GM19351 (cell line): ENCODE data around the gene TRIM37.
"Not testable (repeated sequence)": the region's sequence is repeated elsewhere in the genome, so short reads cannot be mapped to it uniquely, and the experiment has no call there.

Experiments used
- ATAC-seq: cut with Tn5 transposase; IDR thresholded peaks from one replicate; pipeline ENCODE4 v1.9.1; 2021; ENCODE audit warnings: mild to moderate bottlenecking, moderate library complexity; ENCODE audit not compliant: unreplicated experiment

Gene TRIM37

DNA sequence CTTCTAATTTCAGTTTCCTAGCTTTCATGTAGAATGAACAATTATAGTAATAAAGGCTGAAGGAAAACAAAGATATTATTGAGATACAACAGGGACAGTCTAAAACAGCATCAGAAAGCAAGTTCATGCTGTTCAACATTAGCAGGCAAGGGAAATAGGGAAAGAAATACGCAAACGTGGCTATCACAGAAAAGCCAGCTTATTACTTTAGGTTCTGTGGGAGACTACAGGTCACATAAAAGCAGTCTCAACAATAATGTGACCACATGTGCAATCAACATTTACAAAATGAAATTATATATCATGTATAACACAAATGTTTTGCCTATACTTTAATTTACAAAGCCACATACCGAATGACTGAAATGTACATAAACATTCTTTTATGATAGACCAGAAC, 4.9 kb upstream of the TRIM37 start:
- ATAC-seq = no peak

DNA sequence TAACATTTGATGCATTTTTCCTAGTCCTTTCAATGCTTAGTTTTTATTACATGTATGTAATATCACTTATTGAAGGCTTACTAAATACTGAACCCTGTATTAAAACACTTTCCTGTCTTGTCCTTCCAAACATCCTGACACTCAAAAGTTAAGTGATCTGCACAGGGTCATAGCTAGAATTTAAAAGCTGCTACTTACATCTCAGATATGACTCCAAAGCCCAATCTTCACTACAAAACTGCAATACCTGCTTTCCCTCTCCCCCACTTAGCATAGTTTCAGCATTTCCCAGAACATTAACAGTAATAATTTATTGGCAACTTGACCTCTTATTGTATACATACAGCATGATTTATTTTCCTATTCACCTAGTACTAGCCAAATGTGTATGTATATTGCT, 4.3 kb upstream of the TRIM37 start:
- no peak for ATAC-seq

DNA sequence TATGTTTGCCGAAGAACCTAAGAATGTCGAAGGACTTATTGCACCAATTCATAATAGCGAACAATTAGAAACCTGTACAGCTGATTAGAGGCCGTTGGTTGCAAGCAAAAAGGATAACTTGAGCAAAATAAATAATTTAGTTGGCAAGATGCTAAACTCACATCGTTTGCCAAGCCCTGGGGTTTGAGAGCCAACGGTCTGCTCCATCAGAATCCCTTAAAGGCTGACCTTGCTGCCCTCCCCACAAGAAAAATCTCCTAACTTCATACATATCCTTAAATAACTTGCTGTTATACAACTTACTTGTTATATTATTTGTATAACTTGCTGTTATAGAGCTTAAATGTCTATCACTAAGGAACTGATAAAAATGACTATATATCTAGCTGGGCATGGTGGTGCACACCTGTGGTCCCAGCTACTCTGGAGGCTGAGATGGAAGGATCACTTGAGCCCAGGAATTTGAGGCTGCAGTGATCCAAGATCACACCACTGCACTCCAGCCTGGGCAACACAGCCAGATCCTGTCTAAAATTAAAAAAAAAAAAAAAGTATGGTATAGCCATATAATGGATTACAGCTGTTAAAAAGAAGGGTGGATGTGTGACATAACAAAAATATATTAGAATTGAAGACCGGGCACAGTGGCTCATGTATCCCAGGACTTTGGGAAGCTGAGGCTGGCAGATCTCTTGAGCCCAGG, 1.9 kb upstream of the TRIM37 start:
- no peak for ATAC-seq

DNA sequence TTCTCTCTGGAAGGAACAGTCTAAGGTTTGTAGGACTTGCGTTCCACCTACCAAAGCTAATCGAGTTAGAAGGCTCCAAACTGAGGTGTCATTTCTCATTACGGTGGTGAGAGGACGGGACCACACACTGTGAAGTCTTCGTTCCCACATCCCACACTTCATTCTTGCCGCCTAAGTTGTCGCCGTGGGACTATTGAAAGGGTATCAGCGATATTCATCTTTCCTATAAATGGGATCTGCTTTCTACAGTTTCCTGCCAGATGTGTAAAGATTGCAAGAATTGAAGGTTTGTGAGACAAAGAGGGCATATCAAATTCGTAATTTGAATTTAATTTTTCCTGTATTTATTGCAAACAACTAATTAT, 608 bp upstream of the TRIM37 start:
- no peak for ATAC-seq

DNA sequence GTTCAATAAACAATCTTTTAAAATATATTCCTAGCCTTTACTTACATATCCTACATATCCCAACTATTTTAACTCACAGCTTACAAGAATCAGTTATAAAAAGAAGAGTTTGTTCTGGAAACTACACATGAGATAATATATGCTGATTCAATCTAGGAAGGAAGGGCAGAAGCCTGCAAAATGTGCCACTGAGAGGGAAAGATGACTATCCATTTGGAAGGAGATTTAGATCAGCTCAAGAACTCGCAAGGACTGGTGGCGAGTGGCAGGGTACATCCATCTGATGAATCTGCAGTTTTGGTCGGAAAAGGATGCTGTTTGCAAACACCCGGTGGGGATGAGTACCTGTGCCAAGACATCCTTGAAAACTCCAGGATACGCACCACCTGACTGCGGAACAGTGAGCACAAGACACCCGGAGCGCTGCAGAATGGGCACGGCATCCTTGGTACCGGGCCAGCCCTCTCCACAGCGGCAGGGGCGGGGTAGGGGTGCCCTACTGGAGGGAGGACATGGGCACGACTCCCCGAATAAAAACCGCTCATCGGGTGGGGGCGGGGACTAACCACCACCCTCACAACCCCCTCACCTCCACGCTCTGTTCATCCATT, 723 bp downstream of the TRIM37 start:
- peak; percentile 21 for ATAC-seq

DNA sequence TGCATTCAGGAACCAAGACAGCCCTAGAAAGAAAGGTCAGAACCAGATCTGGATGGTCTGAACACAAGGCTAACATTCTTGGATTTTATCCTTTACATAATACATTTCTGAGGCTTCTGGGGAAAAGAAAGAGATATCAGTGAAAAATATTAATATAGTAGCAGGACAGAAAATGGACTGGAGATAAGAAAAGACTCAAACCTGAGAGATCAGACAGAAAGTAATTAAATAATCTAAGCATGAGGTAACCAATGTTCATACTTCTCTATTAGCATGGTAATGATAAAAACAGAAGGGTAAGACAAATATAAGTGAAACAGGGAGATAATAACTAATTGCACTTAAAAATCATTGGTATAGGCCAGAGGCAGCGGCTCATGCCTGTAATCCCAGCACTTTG, 5.5 kb downstream of the TRIM37 start:
- no peak for ATAC-seq

DNA sequence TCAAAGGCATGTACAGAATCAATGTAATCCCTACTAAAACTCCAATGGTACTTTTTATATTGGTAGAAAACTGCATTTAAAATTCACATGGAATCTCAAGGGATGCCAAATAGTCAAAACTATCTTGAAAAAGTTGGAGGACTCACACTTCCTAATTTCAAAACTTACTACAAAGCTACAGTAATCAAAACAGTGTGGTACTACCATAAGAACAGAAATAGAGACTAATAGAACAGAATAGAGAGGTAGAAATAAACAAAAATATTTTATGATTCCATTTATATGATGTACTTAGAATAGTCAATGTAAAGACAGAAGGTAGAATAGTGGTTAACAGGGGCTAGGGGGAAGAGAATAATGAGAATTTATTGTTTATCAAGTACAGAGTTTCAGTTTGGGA, 8.8 kb downstream of the TRIM37 start:
- no peak for ATAC-seq

DNA sequence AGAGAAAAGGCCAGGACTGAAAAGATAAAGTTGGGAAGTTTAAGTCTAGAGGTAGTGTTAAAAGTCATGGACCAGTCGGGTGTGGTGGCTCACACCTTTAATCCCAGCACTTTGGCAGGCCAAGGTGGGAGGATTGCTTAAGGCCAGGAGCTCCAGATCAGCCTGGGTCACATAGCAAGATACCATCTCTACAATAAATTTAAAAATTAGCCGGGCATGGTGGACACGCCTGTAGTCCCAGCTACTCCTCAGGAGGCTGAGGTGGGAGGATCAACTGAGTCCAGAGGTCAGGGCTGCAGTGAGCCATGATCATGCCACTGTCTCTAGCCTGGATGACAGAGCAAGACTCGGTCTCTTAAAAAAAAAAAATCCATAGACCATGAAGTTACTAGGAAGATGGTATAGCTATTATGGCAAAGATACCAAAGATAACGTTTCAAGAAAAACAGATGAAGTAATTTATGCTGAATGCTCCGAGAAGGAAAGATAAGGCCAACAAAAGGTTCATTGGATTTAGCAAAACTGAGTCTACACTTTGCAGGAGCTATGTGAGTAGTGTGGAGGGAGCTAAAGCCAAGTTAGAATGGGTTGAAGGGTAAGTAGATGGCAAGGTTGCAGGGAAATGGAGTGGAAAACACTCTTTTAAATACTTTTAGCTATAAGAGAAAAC, 11.7 kb downstream of the TRIM37 start:
- ATAC-seq = no peak

DNA sequence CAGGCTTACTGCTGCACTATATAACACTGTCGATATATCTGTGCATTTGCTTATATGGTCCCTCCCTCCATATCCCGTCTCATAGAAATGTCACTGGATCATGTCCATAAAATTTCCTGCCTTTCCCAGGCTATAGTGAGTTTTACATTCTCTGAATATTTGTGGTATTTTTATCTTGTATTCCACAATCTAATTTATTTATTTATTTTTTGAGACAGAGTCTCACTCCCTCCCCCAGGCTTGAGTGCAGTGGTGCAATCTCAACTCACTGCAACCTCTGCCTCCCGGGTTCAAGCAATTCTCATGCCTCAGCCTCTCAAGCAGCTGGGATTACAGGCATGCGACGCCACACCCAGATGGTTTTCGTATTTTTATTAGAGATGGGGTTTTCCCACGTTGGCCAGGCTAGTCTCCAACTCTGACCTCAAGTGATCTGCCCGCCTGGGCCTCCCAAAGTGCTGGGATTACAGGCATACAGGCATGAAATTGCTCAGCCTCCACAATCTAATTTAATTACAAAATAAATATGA, 12.9 kb downstream of the TRIM37 start:
- no peak for ATAC-seq

DNA sequence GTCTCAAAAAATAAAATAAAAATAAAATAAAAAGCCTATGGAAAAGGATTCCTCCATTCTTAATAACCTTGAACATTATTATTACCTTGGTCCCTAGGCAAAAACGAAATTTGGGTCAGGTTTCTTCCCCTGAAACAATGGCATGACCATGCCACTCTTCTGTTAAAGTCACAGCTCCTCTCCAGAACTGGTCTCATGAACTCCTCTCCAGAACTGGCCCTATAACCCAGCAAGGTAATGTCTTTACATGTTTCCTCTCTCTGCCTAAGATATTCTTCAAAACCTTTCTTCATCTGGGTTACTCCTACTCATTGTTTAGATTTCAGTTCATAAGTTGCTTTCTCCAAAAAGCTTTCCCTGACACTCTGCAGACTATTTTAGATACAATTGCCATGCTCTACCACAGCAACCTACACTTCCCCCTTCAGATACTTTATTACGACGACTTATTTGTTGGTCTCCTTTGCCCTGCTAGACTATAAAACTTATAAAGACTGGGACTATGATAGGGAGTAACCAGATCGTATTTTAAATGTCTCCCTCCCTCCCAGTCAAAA, 13.5 kb downstream of the TRIM37 start:
- ATAC-seq = no peak

DNA sequence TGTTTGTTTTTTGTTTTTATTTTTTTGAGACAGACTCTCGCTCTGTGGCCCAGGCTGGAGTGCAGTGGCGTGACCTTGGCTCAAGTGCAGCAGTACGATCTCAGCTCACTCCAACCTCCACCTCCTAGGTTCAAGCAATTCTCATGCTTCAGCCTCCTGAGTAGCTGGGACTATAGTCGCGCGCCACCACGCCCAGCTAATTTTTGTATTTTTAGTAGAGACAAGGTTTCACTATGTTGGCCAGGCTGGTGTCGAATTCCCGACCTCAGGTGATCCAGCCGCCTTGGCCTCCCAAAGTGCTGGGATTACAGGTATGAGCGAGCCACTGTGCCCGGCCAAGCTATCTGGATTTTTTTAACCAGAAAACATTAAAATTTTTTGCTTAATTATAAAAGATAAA, 16.1 kb downstream of the TRIM37 start:
- not testable (repeated sequence) for ATAC-seq

DNA sequence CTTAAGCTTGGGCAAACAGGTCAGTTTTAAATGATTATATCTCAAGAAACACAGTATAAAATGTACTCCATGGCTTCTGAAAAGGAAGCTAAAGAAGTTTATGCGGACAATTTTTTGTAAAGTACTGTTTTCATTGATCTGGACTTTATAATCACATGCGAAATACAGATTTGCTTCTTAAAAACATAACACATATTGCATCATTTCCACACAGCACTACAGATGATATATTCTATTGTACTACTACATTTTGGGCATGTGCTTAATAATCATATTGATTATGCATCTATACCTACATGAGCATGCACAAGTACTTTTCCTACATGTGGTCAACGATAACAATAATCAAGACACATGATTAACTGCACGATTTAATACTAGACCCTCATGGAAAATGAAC, 22.5 kb downstream of the TRIM37 start:
- no peak for ATAC-seq

DNA sequence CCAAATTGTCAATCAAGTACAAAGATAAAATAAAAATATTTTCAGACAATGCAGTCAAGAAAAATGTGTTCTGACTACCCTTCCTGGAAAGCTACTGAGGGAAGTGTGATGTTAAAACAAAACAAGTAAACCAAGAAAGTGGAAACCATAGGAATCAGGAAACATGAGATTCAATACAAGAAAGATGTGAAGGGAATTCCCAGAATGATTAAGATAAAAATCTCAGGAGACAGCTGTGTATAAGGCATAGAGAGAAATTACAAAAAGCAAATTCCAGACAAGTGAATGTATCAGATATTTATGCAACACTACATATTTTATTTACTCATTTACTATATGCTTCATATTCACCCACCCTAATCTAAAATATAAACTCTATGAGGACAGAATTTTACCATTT, 32.2 kb downstream of the TRIM37 start:
- no peak for ATAC-seq

DNA sequence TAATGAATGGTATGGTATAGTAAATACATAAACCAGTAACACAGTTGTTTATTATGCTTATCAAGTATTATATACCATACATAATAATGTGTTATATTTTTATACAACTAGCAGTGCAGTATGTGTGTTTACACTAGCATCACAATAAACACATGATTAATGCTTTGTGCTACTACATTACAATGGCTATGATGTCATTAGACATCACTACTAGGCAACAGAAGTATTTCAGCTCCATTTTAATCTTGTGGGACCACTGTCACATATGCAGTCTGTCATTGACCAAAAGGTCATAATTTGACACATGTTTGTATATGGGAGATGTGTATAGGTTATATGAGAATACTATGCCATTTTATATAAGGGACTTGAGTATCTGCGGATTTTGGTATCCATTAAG, 32.7 kb downstream of the TRIM37 start:
- no peak for ATAC-seq

DNA sequence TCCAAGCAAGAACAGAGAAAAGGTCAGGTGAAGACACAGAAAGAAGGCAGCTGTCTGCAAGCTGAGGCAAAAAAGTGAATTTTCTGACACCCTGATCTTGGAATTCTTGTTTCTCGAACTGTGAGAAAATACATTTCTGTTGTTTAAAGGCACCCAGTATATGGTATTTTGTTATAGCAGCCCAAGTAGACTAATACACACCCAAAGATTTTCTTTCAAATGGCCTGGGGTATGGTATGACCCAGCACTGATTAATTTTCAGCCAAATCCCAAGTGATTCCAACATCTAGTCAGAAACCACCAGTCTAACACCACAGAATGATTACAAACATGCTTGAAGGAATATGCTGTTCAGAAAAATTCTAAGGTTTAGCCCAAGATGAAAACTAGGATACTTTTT, 36.8 kb downstream of the TRIM37 start:
- ATAC-seq = no peak

DNA sequence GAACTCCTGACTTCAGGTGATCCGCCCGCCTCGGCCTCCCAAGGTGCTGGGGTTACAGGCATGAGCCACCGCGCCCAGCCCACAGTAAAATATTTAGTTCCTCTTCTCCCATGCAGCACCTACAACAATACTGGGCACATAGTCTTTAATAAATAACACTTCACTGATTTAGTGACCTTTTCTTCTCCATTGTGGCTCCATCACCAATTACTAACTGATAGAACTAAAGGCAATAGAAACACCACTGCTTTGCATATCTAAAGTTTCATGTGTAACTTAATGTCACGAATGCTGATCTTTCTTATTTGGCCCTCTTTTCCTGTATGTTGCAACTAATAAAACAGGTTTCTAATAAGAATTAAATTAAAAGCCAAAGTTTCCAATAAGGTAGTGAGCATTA, 38.9 kb downstream of the TRIM37 start:
- no peak for ATAC-seq

DNA sequence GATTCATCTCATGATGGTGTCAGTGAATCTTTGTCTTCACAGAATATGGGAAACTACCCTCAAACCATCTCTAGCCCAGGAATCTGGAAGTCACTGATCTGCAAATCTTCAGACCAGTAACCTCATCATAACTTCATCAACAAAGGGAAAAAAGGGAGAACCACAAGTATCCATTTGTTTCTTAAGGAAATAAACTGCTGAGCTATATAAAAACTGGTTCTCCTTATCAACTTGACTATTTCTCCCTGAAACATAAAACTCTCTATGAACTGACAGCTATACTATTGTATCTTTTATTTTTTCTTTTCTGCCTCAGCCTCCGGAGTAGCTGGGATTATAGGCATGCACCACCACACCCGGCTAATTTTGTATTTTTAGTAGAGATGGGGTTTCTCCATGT, 39.3 kb downstream of the TRIM37 start:
- ATAC-seq = no peak

DNA sequence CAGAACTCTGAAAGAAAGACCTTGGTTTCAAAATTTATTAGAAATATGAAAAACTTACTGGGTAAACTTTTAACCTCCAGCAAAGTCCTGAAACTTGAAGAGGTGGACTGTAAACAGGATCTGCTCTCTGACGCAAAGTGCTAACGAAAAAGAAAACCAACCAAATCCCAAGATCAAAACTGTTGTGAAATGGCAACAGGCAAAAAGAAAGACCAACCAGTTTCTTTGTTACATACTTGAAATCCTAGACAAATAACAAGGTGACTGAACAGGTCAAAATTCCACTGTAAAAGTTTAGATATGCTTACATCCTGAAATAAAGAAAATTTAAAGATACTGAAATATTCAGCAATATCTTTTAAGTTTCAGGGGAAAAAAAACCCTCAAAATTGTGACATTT, 44.2 kb downstream of the TRIM37 start:
- ATAC-seq = no peak

DNA sequence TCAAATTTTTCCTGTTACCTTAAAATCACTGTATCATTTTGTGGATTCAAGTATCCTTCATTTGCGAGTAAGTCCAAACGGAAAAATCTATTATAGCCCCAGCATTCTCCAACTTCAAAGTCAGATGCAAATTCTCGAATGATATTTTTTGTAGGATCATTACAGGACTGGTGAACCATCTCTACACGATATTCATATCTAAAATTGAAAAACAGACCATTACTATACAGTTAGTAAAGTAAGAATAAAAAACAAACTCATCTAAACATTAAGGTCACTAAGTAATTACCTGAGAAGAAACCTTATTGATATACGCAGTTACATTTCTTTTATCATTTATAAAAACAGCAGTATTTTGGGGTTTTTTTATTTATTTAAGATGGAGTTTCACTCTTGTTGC, 49.8 kb downstream of the TRIM37 start:
- no peak for ATAC-seq

DNA sequence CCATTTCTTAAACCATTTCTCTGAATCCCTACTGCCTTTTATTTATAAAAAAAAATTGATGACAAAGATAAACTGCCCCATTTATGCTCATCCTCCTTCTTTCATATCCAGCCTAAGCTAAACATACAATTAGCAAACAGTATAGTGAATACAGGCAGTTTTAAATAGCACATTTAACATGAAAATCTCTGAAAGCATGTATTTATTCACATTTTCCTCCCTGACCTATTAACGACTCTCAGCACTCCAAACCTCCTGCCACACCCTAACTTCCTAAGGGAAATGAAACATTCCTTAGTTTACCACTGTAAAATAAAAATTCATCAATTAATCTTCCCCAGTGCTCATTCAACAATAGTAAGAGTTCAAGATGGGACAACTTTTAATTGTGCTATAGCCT, 56.9 kb downstream of the TRIM37 start:
- no peak for ATAC-seq

DNA sequence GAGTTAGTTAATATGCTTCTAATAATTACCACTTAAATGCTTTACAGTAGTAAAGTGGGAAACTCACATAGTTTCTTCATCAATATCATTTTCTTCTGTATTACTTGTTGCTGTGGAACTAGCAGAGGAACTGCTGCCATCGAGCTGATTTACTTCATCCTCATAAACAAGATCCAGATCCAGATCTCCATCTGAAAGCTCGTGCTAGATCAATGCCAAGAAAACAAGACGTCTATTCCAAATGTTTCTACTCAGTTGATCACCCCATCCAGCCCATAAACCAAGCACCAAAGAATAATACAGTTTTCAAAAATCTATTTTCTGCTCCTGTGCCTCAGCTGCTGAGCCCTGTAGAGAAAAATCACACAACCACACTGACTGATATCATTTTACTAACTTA, 59.1 kb downstream of the TRIM37 start:
- ATAC-seq = no peak

DNA sequence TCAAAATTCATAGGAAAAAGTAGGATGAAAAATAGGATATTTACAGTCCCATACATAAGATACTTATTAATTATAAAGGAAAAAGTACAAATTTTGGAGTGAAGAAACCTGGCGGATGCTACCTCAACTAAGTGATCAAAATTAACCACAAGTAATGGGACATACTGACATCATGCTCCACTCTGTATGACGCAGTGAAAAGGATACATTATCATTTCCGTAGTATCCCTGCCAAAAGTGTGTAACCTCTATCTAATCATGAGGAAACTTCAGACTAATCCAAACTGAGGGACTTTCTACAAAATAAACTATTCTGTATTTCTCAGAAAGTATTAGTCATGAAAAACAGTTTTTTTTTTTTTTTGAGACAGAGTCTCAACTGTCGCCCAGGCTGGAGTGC, 60.5 kb downstream of the TRIM37 start:
- ATAC-seq = no peak
